ENCODE data around the gene MYL7. TPM values are rescaled to one million over a fixed set of nuclear protein-coding genes. Genes with fewer than 3 reads are reported as not detected.

Gene MYL7
- total RNA-seq, 4 donors from 2014 or later, result not detected

GRCh38 chr7:44149571-44150465 lies 8.7 kb upstream of the MYL7 start:
- intact Hi-C loops (cut with DNase I; ENCODE audit: low total_unique reads) (no loop called here), in situ Hi-C loops (cut with MboI; ENCODE audit: low pct_ligation_motif_present in 1 of 4, low pct_unique_long_range_greater_than_20kb in 1 of 4, low sequenced_read_pairs in 3 of 4) (no loop called here)
- no peaks in the 10 kb centered on the region for H3K36me3 ChIP-seq
- peaks cover 2 to 17% (median 9%) of the 10 kb centered on the region in 4 donors for H3K4me1 ChIP-seq
- no peak overlapping the region for H3K4me3 ChIP-seq
- H3K9me3 ChIP-seq, result no peaks in the 10 kb centered on the region
- H3K27ac ChIP-seq, result no peak overlapping the region
- peaks cover 11% of the 10 kb centered on the region for H3K27me3 ChIP-seq
- no peak for TF ChIP-seq EP300 (IDR thresholded peaks at IDR 0.05; ENCODE audit: low read depth)
- no peak for TF ChIP-seq POLR2AphosphoS5 (IDR thresholded peaks at IDR 0.05)
- TF ChIP-seq POLR2A (IDR thresholded peaks at IDR 0.05), result no peak
- no peak for TF ChIP-seq CTCF (IDR thresholded peaks at IDR 0.05)
- DNase-seq, result no peak
- 80 to 83% methylated on average over 1 to 12 of the region's 18 CpGs for WGBS, 2 donors (ENCODE audit: low coverage in 1 of 2)

GRCh38 chr7:44148961-44149536 lies 7.9 kb upstream of the MYL7 start:
- no peak for TF ChIP-seq CTCF (IDR thresholded peaks at IDR 0.05)
- TF ChIP-seq POLR2A (IDR thresholded peaks at IDR 0.05), result no peak
- TF ChIP-seq POLR2AphosphoS5 (IDR thresholded peaks at IDR 0.05), result no peak
- no peak for TF ChIP-seq EP300 (IDR thresholded peaks at IDR 0.05; ENCODE audit: low read depth)
- peaks cover 2 to 17% (median 9%) of the 10 kb centered on the region in 4 donors for H3K4me1 ChIP-seq
- peaks cover 11% of the 10 kb centered on the region for H3K27me3 ChIP-seq
- in situ Hi-C loops (cut with MboI; ENCODE audit: low pct_ligation_motif_present in 1 of 4, low pct_unique_long_range_greater_than_20kb in 1 of 4, low sequenced_read_pairs in 3 of 4) (no loop called here), intact Hi-C loops (cut with DNase I; ENCODE audit: low total_unique reads) (no loop called here)
- H3K9me3 ChIP-seq, result no peaks in the 10 kb centered on the region
- H3K27ac ChIP-seq, result no peak overlapping the region
- DNase-seq, result no peak
- H3K4me3 ChIP-seq, result no peak overlapping the region
- no peaks in the 10 kb centered on the region for H3K36me3 ChIP-seq
- WGBS, 2 donors (ENCODE audit: low coverage in 1 of 2), result 73% methylated on average over 9 of the region's 9 CpGs; no CpG with 5 or more reads in 1 of the 2 donors

GRCh38 chr7:44148166-44148565 lies 7.0 kb upstream of the MYL7 start:
- WGBS, 2 donors (ENCODE audit: low coverage in 1 of 2), result 73 to 100% methylated on average over 1 to 2 of the region's 2 CpGs
- H3K27ac ChIP-seq, result no peak overlapping the region
- H3K4me3 ChIP-seq, result no peak overlapping the region
- H3K9me3 ChIP-seq, result no peaks in the 10 kb centered on the region
- DNase-seq, result no peak
- H3K27me3 ChIP-seq, result peaks cover 11% of the 10 kb centered on the region
- peaks cover 2 to 17% (median 9%) of the 10 kb centered on the region in 4 donors for H3K4me1 ChIP-seq
- intact Hi-C loops (cut with DNase I; ENCODE audit: low total_unique reads) (no loop called here), in situ Hi-C loops (cut with MboI; ENCODE audit: low pct_ligation_motif_present in 1 of 4, low pct_unique_long_range_greater_than_20kb in 1 of 4, low sequenced_read_pairs in 3 of 4) (no loop called here)
- TF ChIP-seq EP300 (IDR thresholded peaks at IDR 0.05; ENCODE audit: low read depth) (no peak), POLR2AphosphoS5 (IDR thresholded peaks at IDR 0.05) (no peak), CTCF (IDR thresholded peaks at IDR 0.05) (no peak), POLR2A (IDR thresholded peaks at IDR 0.05) (no peak)
- no peaks in the 10 kb centered on the region for H3K36me3 ChIP-seq
